DMS53 treated with DMSO at 0.1 percent for 48 hours (cell line): ENCODE measurements around the gene TP53AIP1.

Experiments
- DNase-seq: peaks from one replicate; lab custom pipeline; 2025; ENCODE audit not compliant: unreplicated experiment; lab: John Stamatoyannopoulos, UW

The TP53AIP1 gene

GRCh38 chr11:128890543-128891368, 51.9 kb downstream of the TP53AIP1 start, which contains the start of gene KCNJ5:
TSS of gene KCNJ5 (plus strand) at chr11:128891356. CDS start at chr11:128911274, 19,918 bp downstream.
- peak; percentile 20 for DNase-seq

GRCh38 chr11:128890216-128890542, 52.5 kb downstream of the TP53AIP1 start:
- no peak for DNase-seq

- DNase-seq, result no peak
Observed at GRCh38 chr11:128889657-128890213, 52.9 kb downstream of the TP53AIP1 start.

- DNase-seq, result no peak
Observed at GRCh38 chr11:128888034-128888985, 54.4 kb downstream of the TP53AIP1 start.

- DNase-seq, result no peak
Observed at GRCh38 chr11:128886406-128887124, 56.1 kb downstream of the TP53AIP1 start.
